ENCODE measurements around the gene IFT27.

Gene IFT27

GRCh38 chr22:36775964-36776669, at the start of gene IFT27:
TSS of gene IFT27 (minus strand) at chr22:36776119. CDS start at chr22:36775707, 412 bp downstream.
- peak; percentile 75 to 92 for DNase-seq (ENCODE audit: low read depth in 2 of 2, low spot score in 1 of 2)

- DNase-seq (ENCODE audit: low read depth in 2 of 2, low spot score in 1 of 2), result no peak
These were observed 48.7 kb upstream of the IFT27 start for GRCh38 chr22:36824655-36825054.

- DNase-seq (ENCODE audit: low read depth in 2 of 2, low spot score in 1 of 2), result no peak
These were observed 47.4 kb upstream of the IFT27 start for GRCh38 chr22:36823186-36823839.

- no peak for DNase-seq (ENCODE audit: low read depth in 2 of 2, low spot score in 1 of 2)
These were observed 46.7 kb upstream of the IFT27 start for GRCh38 chr22:36822581-36822980.

GRCh38 chr22:36819112-36819511, 43.2 kb upstream of the IFT27 start:
- DNase-seq (ENCODE audit: low read depth in 2 of 2, low spot score in 1 of 2), result no peak

GRCh38 chr22:36818010-36818642, 42.2 kb upstream of the IFT27 start:
- no peak for DNase-seq (ENCODE audit: low read depth in 2 of 2, low spot score in 1 of 2)

GRCh38 chr22:36817525-36817848, 41.6 kb upstream of the IFT27 start:
- DNase-seq (ENCODE audit: low read depth in 2 of 2, low spot score in 1 of 2), result no peak

GRCh38 chr22:36816636-36817524, 41.0 kb upstream of the IFT27 start, which contains the start of gene PVALB:
TSS of gene PVALB (minus strand) at chr22:36817035. CDS start at chr22:36817005, 30 bp downstream.
- no peak for DNase-seq (ENCODE audit: low read depth in 2 of 2, low spot score in 1 of 2)

GRCh38 chr22:36816339-36816635, 40.4 kb upstream of the IFT27 start:
- DNase-seq (ENCODE audit: low read depth in 2 of 2, low spot score in 1 of 2), result no peak

GRCh38 chr22:36815558-36816338, 39.8 kb upstream of the IFT27 start:
- DNase-seq (ENCODE audit: low read depth in 2 of 2, low spot score in 1 of 2), result no peak

- no peak for DNase-seq (ENCODE audit: low read depth in 2 of 2, low spot score in 1 of 2)
These were observed 38.9 kb upstream of the IFT27 start for GRCh38 chr22:36814801-36815200.

- no peak for DNase-seq (ENCODE audit: low read depth in 2 of 2, low spot score in 1 of 2)
These were observed 35.3 kb upstream of the IFT27 start for GRCh38 chr22:36811094-36811800.

- DNase-seq (ENCODE audit: low read depth in 2 of 2, low spot score in 1 of 2), result no peak
These were observed 33.4 kb upstream of the IFT27 start for GRCh38 chr22:36809351-36809750.

GRCh38 chr22:36808721-36809344, 32.9 kb upstream of the IFT27 start:
- no peak for DNase-seq (ENCODE audit: low read depth in 2 of 2, low spot score in 1 of 2)

GRCh38 chr22:36807627-36808026, 31.7 kb upstream of the IFT27 start:
- DNase-seq (ENCODE audit: low read depth in 2 of 2, low spot score in 1 of 2), result no peak

- no peak for DNase-seq (ENCODE audit: low read depth in 2 of 2, low spot score in 1 of 2)
These were observed 30.9 kb upstream of the IFT27 start for GRCh38 chr22:36806835-36807234.

- no peak for DNase-seq (ENCODE audit: low read depth in 2 of 2, low spot score in 1 of 2)
These were observed 27.4 kb upstream of the IFT27 start for GRCh38 chr22:36803358-36803757.

- DNase-seq (ENCODE audit: low read depth in 2 of 2, low spot score in 1 of 2), result no peak
These were observed 22.8 kb upstream of the IFT27 start for GRCh38 chr22:36798674-36799066.

GRCh38 chr22:36797911-36798673, 22.2 kb upstream of the IFT27 start:
- no peak for DNase-seq (ENCODE audit: low read depth in 2 of 2, low spot score in 1 of 2)
